Right atrium auricular region (tissue), 2 donors: ENCODE measurements around the gene POLA2. TPM values are rescaled to one million over a fixed set of nuclear protein-coding genes. Genes with fewer than 3 reads are reported as not detected.

Experiments used
- DNase-seq: peaks from one replicate; pipeline ENCODE4 v3.0.0-alpha.2; 2019; ENCODE audit warnings: low spot score
- H3K27ac ChIP-seq, 2 donors: fragments of 200-600 bp; sonication (generic); 1 replicate in 1 of 2; 2 replicates in 1 of 2; pipeline ENCODE4 v1.5.1; 2016 to 2019
- H3K27me3 ChIP-seq, 2 donors: fragments of 200-600 bp; sonication (generic); one replicate each; pipeline versions ENCODE4 v1.5.1 to v1.6.0; 2017 to 2019
- H3K36me3 ChIP-seq: fragments of 200-600 bp; sonication (generic); one replicate; pipeline ENCODE4 v1.5.1; 2016
- H3K4me1 ChIP-seq, 2 donors: fragments of 200-600 bp; sonication (generic); one replicate each; pipeline versions ENCODE4 v1.5.1 to v1.6.0; 2017 to 2019
- H3K4me3 ChIP-seq, 2 donors: fragments of 200-600 bp; sonication (generic); 1 replicate in 1 of 2; 2 replicates in 1 of 2; pipeline ENCODE4 v1.5.1; 2017 to 2019; ENCODE audit warnings: mild to moderate bottlenecking in 1 of 2, moderate library complexity in 1 of 2
- H3K9me3 ChIP-seq, 2 donors: fragments of 200-600 bp; sonication (generic); one replicate each; pipeline ENCODE4 v1.5.1; 2019
- CTCF ChIP-seq, 2 donors: fragments of 200-600 bp; sonication (generic); IDR thresholded peaks; one replicate each; pipeline ENCODE4 v1.5.1; 2019; ENCODE audit warnings: antibody characterized with exemption in 2 of 2
- total RNA-seq, 2 donors: library from RNA; depleted of rRNA; stranded (reverse); fragments of >200 nt; gene quantifications; one replicate each; pipeline ENCODE4 v1.1.0, GENCODE V29; 2016

The POLA2 gene
- total RNA-seq, 2 donors from 2014 or later: 4.5 to 12.4 TPM

- no peak overlapping the region for H3K4me3 ChIP-seq
- H3K4me1 ChIP-seq: no peaks in the 10 kb centered on the region
- H3K27me3 ChIP-seq: no peaks in the 10 kb centered on the region
- H3K9me3 ChIP-seq: no peaks in the 10 kb centered on the region
- no peak for TF ChIP-seq CTCF (IDR thresholded peaks at IDR 0.05)
- H3K27ac ChIP-seq: no peak overlapping the region
- peaks cover under 1% of the 10 kb centered on the region for H3K36me3 ChIP-seq
- DNase-seq: no peak
Measured at GRCh38 chr11:65216830-65217229, 44.9 kb upstream of the POLA2 start.

GRCh38 chr11:65217441-65218423 is 44.0 kb upstream of the POLA2 start:
- Histone ChIP-seq H3K27ac (no peak overlapping the region), H3K36me3 (no peaks in the 10 kb centered on the region), H3K9me3 (no peaks in the 10 kb centered on the region), H3K4me1 (no peaks in the 10 kb centered on the region), H3K27me3 (no peaks in the 10 kb centered on the region), H3K4me3 (no peak overlapping the region)
- DNase-seq: no peak
- no peak for TF ChIP-seq CTCF (IDR thresholded peaks at IDR 0.05)

GRCh38 chr11:65218446-65218845 is 43.3 kb upstream of the POLA2 start:
- no peaks in the 10 kb centered on the region for H3K36me3 ChIP-seq
- H3K4me1 ChIP-seq: no peaks in the 10 kb centered on the region
- H3K9me3 ChIP-seq: no peaks in the 10 kb centered on the region
- no peak for TF ChIP-seq CTCF (IDR thresholded peaks at IDR 0.05)
- no peaks in the 10 kb centered on the region for H3K27me3 ChIP-seq
- DNase-seq: no peak
- no peak overlapping the region for H3K4me3 ChIP-seq
- no peak overlapping the region for H3K27ac ChIP-seq

- H3K27ac ChIP-seq: no peak overlapping the region
- H3K4me1 ChIP-seq: peaks cover 0 to 2% of the 10 kb centered on the region in 2 donors
- DNase-seq: no peak
- H3K4me3 ChIP-seq: no peak overlapping the region
- H3K27me3 ChIP-seq: no peaks in the 10 kb centered on the region
- TF ChIP-seq CTCF (IDR thresholded peaks at IDR 0.05): no peak
- H3K36me3 ChIP-seq: no peaks in the 10 kb centered on the region
- H3K9me3 ChIP-seq: no peaks in the 10 kb centered on the region
Measured at GRCh38 chr11:65219930-65220213, 41.9 kb upstream of the POLA2 start.

GRCh38 chr11:65221026-65221425 is 40.7 kb upstream of the POLA2 start:
- no peak overlapping the region for H3K27ac ChIP-seq
- H3K4me3 ChIP-seq: no peak overlapping the region
- no peaks in the 10 kb centered on the region for H3K36me3 ChIP-seq
- no peaks in the 10 kb centered on the region for H3K9me3 ChIP-seq
- DNase-seq: no peak
- peaks cover 0 to 12% of the 10 kb centered on the region in 2 donors for H3K4me1 ChIP-seq
- H3K27me3 ChIP-seq: no peaks in the 10 kb centered on the region
- TF ChIP-seq CTCF (IDR thresholded peaks at IDR 0.05): no peak
